Measurements from ENCODE around the gene ZWILCH.
"Not testable (repeated sequence)": the region's sequence is repeated elsewhere in the genome, so short reads cannot be mapped to it uniquely, and the experiment has no call there.

ZWILCH gene

DNA sequence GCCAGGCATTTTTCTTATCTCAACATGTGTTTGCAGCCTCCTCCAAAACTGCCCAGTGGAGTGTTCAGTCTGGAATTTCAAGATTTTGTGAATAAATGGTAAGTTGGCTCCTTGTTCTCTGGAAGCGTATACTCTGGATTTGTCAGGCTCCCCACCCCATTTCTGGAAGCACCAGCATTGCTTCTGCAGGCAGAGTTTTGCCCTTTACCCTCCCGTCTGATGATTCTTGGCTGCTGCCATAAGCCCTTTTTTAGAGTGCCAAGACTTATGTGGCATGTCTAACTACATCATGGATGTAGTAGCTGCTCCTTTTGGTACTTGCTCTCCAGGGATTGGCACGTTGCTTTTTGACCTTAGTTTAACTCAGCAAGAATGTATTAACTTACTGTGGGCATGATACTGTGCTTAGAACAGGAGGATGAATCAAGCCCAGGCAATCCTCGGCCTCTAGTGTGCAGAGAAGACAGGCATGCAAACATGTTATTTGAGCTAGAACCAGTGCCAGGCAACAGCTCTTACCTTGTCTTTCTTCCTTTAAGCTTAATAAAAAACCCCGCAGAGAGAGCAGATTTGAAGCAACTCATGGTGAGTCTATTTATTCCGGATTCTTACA lies 15.8 kb upstream of the ZWILCH start:
- DNase-seq = no peak

DNA sequence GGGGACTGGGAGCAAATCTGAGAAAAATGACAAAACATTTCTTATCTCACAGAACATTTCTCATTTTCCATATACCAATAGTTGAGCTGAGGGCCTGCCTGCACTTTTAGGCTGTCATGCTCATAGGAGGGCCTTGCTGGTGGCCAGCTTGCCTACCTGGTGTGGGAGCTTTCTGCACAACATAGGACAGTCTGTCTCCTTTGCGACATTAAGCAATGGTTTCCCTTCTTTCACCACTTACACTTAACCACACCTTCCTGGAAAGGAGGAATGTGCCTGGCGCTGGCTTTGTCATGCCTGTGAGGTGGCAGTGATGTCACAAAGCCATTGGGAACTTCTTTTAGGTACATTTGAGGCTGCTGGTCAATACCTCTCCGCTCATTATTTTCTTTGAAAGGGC lies 13.3 kb upstream of the ZWILCH start:
- no peak for DNase-seq

DNA sequence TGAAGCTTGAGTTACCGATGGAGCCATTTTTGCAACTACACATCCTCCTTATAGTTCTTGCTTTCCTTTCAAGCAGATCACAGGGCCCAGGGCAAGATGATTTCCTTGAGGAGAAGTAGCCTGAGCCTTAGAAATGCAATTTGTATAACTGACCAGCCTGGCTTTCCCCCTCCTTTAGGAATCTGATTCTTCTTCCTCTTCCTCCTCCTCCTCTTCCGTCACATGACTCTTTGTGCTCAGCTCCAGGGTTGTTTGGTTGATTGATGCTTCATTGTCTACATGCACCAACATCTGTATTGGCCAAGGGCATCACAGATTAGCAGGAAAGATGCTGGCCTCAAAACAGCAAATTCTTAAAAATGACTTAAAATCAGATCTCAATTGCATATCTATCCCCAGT lies 10.9 kb upstream of the ZWILCH start:
- no peak for DNase-seq

DNA sequence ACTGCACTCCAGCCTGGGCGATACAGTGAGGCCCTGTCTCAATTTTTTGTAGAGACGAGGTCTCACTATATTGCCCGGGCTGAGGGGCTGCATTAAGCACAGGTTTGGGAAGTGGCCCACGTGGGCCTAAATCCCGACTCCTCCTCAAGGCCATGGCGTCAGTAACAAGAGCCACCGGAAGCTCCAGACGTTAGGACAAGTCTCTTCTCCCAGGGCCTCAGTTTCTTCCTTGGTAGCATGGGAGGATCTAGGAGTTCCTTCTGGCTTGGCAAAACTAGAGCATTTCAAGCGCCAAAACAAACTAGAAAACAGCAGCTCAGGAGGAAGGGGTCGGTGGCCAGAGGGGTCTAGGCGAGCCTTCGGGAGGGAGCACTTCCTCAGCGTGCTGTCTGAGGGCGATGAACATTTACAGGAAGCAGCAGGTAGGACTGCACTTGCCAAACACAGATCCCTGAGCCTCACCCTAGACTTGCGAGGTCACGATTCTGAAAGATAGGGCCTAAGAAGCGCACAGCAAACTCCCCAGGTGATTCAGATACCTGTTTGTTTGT lies 8.1 kb upstream of the ZWILCH start:
- no peak for DNase-seq

DNA sequence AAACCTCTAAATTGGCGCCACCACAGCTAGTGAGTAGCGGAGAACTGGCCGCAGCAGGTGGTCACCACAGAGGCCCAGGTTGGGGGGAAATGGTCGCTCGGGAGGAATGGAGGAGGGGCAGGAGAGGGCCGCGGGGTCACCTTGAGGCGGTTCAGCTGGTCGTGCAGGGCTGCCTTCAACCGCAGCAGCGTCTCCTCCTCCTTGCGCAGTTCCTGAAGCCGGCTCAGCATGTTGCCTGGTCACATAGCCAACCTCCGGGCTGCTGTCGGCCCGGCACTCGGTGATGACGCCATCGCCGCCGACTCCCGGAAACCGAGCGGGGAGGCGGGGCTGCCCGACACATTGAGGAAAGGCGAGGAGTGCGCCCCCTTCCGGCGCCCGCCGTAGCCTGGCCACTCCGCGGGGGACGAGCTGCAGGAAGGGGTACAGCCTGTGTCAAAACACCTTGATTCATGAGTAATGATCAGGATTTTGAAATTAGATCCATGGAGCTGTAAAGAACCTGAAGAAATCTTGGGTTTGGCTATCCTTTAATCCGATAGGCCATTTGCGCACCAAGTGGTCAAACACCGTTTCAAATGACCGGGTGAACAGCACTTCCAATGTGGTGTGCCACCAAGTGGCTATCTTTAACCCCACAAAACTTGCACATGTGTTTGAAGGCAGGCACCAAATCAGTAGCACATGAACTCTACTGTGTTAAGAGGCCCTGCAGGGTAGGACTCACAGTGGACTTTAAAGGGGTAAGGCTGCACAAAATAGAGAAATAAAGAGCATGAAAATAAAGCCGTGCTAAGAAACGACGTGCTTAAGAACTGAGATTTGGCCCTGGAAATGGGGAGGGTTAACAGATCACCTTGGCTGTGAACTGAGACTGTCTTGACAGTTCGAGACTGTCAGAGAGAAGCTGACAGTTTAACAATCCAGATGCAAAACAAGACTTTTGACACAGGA lies 7.3 kb upstream of the ZWILCH start, which contains the start of gene SNAPC5:
SNAPC5 (minus strand) TSS at position 261 of the 954 bp plus-strand sequence; CDS start at position 230, 31 bp downstream.
- peak; percentile 55 for DNase-seq

DNA sequence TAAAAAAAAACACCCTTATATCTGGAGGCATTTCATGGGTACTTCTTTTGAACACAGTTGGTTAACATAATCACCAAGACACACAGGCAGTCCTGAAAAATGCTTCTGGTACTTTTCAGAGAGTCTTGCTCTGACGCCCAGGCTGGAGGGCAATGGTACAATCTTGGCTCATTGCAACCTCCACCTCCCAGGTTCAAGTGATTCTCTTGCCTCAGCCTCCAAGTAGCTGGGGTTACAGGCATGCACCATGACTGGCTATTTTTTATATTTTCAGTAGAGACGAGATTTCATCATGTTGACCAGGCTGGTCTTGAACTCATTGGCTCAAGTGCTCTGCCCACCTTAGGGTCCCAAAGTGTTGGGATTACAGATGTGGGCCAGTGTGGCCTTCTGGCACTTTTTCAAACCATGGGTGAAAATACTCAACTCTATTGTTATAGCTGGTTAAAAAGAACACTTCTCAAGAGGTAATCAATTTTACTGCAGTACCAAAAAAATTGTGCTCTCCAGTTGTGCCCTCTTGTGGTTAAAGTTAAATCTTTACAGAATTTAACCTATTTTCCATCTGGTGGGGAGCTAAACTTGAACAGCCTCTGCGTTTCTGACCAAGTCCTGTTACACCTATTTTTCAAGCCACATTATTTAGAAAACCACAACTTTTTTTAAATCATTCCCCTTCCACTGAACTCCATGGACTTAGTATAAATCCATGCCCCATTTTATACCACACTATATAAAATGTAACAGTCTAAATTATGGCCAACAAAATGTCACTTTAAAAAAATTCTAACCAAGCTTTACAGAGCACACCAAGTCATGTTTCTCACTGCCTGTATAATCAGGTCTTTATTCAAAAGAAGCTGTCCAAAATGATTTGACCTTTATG lies 6.4 kb upstream of the ZWILCH start:
- no peak for DNase-seq

DNA sequence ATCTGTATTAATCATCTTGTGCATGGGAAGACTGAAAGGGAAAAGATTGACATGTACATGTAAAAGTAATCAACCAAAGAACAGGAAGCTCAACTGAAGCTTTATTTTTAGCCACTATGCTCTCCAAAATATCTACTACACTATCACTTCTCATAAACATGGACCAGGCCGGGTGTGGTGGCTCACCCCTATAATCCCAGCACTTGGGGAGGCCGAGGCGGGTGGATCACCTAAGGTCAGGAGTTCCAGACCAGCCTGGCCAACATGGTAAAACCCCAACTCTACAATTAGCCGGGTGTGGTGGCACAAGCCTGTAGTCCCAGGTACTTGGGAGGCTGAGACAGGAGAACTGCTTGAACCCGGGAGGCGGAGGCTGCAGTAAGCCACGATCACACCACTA lies 4.8 kb upstream of the ZWILCH start:
- not testable (repeated sequence) for DNase-seq

DNA sequence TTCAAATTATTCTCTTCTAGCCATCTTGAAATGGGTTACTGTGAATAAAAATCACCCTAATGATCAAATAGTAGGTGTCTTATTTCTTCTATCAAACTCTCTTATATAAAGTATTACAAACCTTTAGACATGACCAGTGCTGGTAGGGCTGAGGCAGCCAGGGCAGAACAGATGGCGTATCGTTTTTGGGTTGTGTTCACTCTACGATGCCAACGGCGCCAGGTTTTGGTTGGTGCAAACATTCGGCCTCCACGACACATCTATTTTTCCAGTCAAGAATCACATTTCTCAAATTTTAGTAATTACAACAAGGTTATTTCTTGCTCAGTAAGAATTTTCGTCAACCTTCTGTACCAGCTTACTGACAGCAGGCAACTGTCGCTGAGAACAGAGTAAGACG lies 2.6 kb upstream of the ZWILCH start:
- DNase-seq = no peak

DNA sequence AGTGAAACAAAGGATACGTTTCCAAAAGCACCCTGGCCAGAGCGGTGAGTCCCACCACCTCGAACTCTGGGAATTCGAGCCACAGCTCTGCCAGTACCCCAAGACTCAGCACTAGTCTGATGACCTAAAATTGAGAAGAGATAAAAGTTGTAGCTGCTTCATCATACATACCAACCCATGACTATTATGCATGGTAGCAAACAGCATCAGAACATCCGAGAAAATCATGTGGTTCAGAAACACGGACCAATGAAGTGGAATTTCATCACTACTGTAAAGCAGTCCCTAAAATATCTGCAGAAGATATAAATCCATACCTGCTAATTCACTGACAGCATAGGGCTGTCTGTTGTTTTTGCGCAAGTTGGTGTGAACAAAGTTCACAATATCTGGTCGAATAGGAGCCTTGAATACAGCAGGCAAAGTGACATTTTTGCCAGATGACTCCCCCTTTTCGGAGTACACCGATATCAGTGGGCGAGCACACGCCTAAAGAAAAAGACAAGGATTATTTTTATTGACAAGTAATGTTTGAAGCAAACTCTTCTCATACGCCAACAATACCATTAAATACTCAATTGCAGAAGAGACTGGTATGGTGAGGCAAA lies 2.0 kb upstream of the ZWILCH start:
- DNase-seq = not testable (repeated sequence)

DNA sequence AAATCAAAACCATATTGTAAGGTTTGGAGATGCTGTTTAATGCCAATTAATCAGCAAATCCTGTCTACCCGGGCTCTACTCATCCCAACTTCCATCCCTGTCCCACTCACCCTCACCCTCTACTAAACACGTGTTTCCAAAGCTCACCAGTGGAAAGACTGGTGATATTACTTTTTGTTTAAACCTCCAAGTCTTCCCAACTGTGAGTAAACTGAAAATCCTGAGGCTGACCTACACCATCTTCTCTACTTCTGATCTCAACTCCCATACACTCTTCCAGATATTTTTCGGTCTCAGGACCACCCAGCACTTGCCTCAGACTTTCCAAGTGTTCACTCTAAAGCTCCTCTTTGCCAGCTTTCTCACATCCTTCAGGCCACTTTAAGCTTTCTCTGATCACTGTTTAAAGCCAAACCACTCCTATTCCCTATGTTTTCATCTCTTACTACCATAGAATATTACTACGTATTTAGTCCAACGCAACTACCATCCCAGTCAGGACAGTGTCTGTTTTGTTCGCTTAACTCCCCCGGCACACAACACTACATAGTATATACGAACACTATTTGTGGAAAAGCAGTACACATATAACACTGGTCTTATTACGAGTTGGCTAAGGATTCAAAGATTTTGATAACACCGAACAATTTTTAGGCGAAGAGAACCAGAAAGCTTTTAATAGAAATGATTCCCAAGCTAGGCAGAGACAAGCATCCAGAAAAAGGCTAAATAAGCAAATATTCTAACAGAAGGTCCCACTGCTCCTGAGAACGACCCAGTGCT lies 1.2 kb upstream of the ZWILCH start:
- DNase-seq = no peak

DNA sequence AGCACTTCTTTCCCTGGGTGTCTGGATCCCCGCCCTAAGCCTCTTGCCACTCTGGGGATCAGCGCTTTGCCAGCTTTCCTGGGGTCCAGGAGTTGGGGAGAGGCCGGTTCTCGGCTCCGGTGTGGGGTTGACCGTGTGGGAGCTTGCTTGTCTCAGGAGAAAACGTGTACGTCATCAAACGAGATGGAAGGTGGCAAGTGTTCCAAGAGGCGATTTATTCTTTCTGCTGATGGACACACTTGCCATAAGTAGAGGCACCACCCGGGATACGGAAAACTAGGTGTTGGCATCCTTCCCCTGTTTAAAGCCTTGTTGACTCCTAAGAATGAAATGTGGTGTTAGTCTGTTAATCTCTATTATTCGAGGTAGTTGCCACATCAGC lies 295 bp downstream of the ZWILCH start:
- DNase-seq = no peak

DNA sequence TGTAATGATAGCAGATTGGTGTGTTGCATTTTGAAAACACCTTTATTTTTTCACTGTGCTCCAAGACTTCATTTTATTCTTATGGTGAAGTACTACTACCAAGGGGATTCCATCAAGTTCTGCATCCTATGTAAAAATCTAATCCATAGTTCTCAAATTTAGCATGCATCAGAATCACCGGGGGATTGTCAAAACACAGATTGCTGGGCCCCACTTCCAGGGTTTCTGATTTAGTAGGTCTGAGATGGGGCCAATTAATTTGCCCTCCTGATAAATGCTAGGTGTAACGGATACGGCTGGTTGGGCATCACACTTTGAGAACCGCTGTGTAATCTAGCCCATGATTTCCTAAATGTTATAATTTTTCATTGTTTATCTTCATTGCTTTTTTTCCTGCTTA lies 692 bp downstream of the ZWILCH start:
- no peak for DNase-seq

DNA sequence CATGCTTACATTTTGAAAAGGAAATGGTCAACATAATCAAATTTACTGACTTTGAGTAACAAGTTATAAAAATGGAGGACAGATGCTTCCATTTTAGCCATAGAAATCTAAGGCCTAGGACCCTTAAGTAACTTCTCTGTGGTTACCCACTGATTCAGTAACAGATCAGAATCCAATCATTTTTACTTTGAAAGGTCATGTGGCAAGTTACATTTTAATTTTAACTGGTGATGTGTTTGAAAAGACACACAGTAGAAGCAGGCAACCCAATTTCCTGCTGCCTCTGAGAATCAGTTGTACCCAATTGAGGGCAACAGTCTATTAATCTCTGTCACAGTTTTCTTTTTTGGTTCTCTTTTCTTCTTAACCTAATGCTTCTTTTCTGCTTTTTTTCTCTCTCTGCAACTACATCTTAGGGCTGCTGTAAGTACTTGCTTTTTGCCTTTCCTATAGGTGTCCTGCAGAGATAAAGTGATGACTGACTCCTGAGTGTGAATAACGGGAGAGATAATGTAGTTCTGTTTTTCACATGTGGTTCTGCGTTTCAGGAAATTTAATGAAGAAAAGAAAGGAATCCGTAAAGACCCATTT lies 3.3 kb downstream of the ZWILCH start:
- DNase-seq = no peak

DNA sequence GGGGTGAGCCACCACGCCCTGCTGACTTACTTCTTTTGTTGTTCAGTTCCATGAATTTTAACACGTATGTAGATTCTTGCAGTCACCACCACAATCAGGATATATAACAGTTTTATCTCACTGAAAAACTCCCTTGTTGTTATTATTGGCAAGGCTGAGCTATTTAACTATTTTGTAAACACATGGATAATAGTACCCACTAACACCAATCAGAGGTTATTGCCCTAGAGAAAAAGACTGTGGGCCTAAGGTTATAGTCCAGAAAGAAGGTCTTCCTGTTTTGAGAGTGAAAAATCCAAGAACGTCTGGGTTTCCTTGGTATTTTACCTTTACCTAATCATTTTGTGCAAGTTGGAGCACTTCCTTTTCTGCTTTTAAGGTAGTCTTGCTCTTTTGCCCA lies 9.5 kb downstream of the ZWILCH start:
- no peak for DNase-seq

DNA sequence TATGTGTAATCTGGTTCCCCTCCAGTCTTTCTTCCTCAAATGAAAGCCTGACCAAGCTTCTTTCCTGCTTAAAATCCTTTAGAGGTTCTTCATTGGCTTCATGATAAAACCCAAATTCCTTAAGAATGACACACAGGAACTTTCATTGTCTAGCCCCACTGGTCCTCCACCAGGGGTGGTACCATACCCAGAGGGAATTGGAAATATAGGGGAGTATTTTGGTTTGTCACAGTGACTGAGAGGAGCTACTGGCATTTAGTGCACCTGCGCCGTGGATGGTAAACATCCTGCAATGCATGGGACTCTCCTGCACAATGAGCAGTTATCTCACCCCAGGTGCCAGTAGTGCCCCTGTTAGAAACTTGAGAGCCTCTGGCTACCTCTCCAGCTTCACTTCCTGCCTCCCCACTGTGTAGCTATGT lies 10.8 kb downstream of the ZWILCH start:
- DNase-seq = no peak

DNA sequence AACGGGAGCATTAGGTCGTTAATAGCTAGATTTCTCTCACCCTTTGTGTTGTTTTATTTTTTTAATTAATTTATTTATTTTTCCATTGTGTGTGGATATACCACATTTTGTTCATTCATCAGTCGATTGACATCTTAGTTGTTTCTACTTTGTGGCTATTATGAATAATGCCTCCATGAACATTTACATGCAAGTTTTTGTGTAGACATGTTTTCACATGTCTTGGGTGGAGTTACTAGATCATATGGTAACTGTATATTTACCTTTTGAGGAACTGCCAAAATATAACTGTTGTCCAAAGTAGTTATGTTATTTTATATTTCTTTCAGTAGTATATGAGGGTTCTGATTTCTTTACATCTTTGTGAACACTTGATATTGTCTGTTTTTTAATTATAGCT lies 18.8 kb downstream of the ZWILCH start:
- no peak for DNase-seq

DNA sequence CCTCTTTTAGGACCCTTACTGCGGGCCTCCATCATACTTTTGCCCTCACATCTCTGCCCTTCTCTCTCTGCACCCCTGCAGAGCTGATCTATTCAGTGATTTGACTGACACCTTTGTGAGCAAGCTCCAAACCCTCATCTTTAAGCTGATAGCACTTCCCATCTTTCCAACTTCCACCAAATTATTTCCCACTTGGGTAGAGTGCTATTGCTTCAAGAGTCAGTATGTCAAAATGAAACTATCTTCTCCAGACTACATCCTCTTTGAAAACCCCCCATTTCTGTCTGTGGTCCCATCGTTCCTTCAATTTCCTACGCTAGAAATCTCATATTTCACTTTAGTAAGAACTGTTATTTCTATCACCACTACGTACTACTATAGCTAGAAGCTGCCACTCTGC lies 19.7 kb downstream of the ZWILCH start:
- no peak for DNase-seq

DNA sequence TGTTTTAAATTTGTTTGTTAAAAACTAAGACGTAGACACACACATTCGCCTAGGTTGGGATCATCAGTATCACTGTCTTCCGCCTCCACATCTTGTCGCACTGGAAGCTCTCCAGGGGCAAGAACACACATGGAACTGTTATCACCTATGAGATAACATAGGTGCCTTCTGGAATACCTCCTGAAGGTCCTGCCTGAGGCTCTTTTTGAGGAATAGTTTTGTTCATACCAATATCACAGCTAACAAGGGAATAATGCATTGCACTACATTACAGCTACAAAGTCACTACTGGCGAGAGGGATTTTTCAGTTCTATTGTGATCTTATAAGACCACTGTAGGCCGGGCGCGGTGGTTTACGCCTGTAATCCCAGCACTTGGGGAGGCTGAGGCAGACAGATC lies 29.9 kb downstream of the ZWILCH start:
- no peak for DNase-seq

DNA sequence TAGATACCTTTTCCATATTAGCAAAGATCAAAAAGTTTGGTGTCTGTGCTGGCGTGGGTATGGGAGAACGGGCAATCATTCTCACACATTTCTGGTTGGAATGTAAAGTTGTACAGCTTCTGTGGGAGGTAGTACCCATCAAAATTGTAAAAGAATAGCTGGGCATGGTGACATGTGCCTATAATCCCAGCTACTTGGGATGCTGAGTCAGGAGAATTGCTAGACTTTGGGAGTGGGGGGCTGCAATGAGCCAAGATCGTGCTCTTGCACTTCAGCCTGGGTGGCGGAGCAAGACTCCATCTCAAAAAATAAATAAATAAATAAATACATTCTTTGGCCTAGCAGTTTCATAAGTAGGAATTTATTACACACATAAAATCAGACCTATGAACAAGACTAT lies 37.8 kb downstream of the ZWILCH start:
- no peak for DNase-seq

DNA sequence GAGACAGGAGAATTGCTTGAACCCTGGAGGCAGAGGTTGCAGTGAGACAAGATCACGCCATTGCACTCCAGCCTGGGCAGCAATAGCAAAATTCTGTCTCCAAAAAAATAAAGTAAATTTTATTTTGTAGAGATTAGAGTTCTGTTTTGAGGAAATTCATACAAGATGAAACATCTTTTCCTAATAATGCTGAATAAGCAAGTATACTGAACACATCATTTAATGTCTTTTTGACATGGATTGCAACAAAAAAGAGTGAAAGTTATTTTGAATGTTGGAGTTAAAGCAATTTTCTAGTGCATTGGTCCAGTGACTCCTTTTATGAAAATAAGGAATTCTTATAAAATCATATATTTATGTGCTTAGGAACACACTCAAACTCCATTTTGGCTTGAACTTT lies 40.1 kb downstream of the ZWILCH start:
- DNase-seq = no peak

DNA sequence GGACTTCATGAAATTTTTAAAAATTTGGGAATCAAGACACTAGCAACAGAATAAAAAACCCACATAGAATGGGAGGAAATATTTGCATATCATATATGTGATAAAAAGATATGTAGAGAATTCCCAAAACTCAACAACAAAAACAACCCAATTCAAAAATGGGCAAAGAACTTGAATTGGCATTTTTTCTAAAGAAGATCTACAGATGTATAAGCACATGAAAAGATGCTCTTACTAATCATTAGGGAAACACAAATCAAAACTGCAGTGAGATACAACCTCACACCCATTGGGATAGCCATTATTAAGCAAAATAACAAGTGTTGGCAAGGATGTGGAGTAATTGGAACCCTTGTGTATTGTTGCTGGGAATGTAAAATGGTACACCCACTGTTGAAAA lies 50.6 kb downstream of the ZWILCH start:
- DNase-seq = no peak
